ENCODE data around the gene PLSCR4.

PLSCR4 gene

DNA sequence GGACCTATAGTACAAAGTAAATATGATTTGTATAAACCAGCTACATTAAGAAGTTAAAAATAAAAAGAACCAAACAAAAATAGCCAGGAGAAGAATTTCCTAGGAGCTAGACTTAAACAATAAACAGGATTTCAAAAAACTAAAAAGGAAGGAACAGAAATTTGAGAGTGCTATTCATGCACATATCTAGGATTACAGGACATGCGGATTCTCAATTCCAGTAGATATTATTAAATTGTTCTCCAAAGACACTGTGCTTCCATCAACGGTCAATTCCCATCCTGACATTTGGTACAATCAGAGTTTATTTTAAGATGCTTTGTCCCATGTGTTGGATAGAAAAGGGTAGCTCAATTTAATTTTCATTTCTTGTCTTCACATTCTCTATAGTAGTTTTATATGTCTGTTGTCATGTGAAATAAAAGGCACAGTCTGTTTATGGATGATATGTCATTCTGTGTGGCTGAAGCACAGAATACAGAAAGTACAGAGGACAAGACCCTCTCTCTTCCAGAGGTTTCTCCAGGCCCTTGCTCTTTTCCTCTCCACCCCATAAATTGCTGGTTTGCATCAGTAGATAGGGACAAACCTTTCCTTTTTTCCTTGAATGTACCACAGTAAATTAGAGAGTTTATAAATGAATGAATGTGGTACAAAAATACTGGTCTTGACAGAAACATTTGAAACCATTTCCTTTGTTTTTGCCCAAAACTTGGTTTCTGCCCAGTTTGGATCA lies 93.4 kb downstream of the PLSCR4 start:
- TF ChIP-seq CTCF (conservative IDR thresholded peaks at IDR 0.05; ENCODE audit: low read depth): no peak
- ChIA-PET CTCF (no interaction called here), POLR2A (ENCODE audit: low non-redundant PET) (no interaction called here)
- H3K27ac ChIP-seq: no peak overlapping the region
- no peak for DNase-seq (ENCODE audit: low spot score)

- TF ChIP-seq CTCF (conservative IDR thresholded peaks at IDR 0.05; ENCODE audit: low read depth): no peak
- H3K27ac ChIP-seq: no peak overlapping the region
- ChIA-PET CTCF (interaction anchor here (0.6 kb wide), 1 partner anchor 151 kb away, joined by 4 read pairs; no protein-coding TSS in a partner anchor), POLR2A (ENCODE audit: low non-redundant PET) (no interaction called here)
- no peak for DNase-seq (ENCODE audit: low spot score)
Measured at GRCh38 chr3:146156666-146157314, 94.1 kb downstream of the PLSCR4 start.

DNA sequence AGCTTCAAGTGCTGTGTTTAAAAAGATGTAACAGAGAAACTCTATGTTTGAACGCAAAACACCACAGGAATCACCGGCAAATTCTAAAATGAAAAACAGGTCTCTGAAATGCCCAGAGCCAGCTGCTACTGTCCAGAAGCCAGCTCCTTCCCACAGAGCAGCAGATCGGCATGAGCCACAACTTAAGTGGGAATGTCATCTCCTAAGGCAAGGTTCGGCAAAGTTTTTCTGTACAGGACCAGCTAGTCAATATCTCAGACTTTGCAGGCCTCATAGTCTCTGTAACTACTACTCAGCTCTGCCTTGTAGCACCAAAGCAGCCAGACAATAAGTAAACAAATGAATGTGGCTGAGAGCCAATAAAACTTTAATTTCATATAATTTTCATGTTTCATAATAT lies 94.8 kb downstream of the PLSCR4 start:
- POLR2A ChIA-PET (ENCODE audit: low non-redundant PET): no interaction called here
- CTCF ChIA-PET: interaction anchor here (0.6 kb wide), 1 partner anchor 10 kb away, joined by 4 read pairs; no protein-coding TSS in a partner anchor
- TF ChIP-seq CTCF (conservative IDR thresholded peaks at IDR 0.05; ENCODE audit: low read depth): no peak
- DNase-seq (ENCODE audit: low spot score): no peak
- H3K27ac ChIP-seq: no peak overlapping the region

DNA sequence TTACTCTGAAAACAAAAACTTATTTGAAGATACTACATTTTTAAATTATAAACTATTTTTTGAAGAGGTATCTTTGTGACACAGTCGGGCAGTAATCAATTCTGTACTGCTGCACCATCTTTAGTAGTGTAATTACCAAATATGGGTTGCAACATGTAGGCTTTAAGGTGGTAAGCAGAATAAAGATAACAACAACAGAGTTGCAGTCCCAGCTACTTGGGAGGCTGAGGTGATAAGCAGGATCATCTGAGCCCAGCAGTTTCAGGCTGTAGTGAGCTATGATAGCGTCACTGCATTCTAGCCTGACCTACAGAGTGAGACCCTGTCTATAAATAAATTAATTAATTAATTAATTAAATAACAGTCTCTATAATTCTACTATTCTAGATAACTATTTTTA lies 95.9 kb downstream of the PLSCR4 start:
- ChIA-PET POLR2A (ENCODE audit: low non-redundant PET) (no interaction called here), CTCF (no interaction called here)
- no peak for TF ChIP-seq CTCF (conservative IDR thresholded peaks at IDR 0.05; ENCODE audit: low read depth)
- DNase-seq (ENCODE audit: low spot score): no peak
- H3K27ac ChIP-seq: no peak overlapping the region

DNA sequence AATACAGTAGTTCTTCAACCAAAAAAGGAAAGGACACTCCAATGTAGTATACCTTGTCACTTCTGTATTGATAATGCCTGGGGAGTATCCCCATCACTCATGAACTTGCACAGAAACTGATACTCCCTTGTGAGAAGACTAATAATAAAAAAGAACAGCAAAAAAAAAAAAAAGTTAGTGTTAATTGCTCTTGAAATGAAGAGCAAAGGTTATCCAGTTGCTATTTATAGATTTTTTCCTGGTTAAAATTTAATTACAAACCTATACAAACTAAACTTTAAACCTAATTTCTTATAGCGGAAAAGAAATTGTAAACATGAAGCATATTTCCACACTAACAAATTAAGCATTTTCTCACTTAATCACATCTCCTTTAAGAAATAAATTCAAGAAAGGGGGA lies 96.6 kb downstream of the PLSCR4 start:
- no peak for TF ChIP-seq CTCF (conservative IDR thresholded peaks at IDR 0.05; ENCODE audit: low read depth)
- DNase-seq (ENCODE audit: low spot score): no peak
- CTCF ChIA-PET: no interaction called here
- POLR2A ChIA-PET (ENCODE audit: low non-redundant PET): no interaction called here
- no peak overlapping the region for H3K27ac ChIP-seq

- CTCF ChIA-PET: interaction anchor here (0.6 to 0.7 kb wide), 2 partner anchors 88 to 215 kb away, joined by 3 read pairs; no protein-coding TSS in a partner anchor
- DNase-seq (ENCODE audit: low spot score): no peak
- no peak for TF ChIP-seq CTCF (conservative IDR thresholded peaks at IDR 0.05; ENCODE audit: low read depth)
- POLR2A ChIA-PET (ENCODE audit: low non-redundant PET): no interaction called here
- H3K27ac ChIP-seq: no peak overlapping the region
Measured at GRCh38 chr3:146153429-146153828, 97.5 kb downstream of the PLSCR4 start.
